K562 (cell line): ENCODE data around the gene CDR2L. TPM values are rescaled to one million over a fixed set of nuclear protein-coding genes. Genes with fewer than 3 reads are reported as not detected.
A peak's percentile ranks its signal among the peaks of the same experiment; 100 is the strongest.

Experiments
- ARID2 ChIP-seq: fragments of 450-650 bp; IDR thresholded peaks from 2 replicates; pipeline ENCODE4 v1.6.1; 2017; ENCODE audit warnings: antibody characterized with exemption, mild to moderate bottlenecking
- CC2D1A ChIP-seq: fragments of 450-650 bp; IDR thresholded peaks from 2 replicates; pipeline ENCODE4 v1.6.1; 2017; ENCODE audit warnings: mild to moderate bottlenecking
- COPS2 ChIP-seq: fragments of 450-650 bp; conservative IDR thresholded peaks from 2 replicates; pipeline ENCODE4 v1.6.1; 2016; ENCODE audit warnings: mild to moderate bottlenecking, moderate library complexity
- HDAC6 ChIP-seq: IDR thresholded peaks from 2 replicates; pipeline ENCODE4 v1.6.1; 2012; ENCODE audit warnings: low read depth, mild to moderate bottlenecking, control low read depth, inconsistent platforms, low read length, moderate library complexity
- KAT2B ChIP-seq: IDR thresholded peaks from one replicate; pipeline ENCODE4 v1.6.1; 2012; ENCODE audit warnings: low read depth, mild to moderate bottlenecking, control low read depth, inconsistent platforms, low read length, moderate library complexity
- KLF1 ChIP-seq: fragments of 450-650 bp; IDR thresholded peaks from 2 replicates; pipeline ENCODE4 v1.6.1; 2016; ENCODE audit warnings: missing genetic modification characterization, missing compliant biosample characterization
- L3MBTL2 ChIP-seq: fragments of 450-650 bp; IDR thresholded peaks from 2 replicates; pipeline ENCODE4 v1.6.1; 2016; ENCODE audit warnings: mild to moderate bottlenecking, moderate library complexity
- RBBP5 ChIP-seq: fragments of 200-600 bp; sonication (generic); IDR thresholded peaks from 2 replicates; pipeline ENCODE4 v1.6.1; 2012; ENCODE audit warnings: borderline replicate concordance, mild to moderate bottlenecking, low read length, control low read depth, inconsistent platforms; ENCODE audit not compliant: insufficient read depth, poor library complexity, severe bottlenecking
- TBP ChIP-seq: optimal IDR thresholded peaks from 2 replicates; pipeline ENCODE3; 2011; ENCODE audit warnings: low read depth, low read length, improper control_type of control experiment
- TCF3 ChIP-seq: sonication (generic); formaldehyde crosslinking; IDR thresholded peaks from 2 replicates; pipeline ENCODE4 v1.4.0; 2020; ENCODE audit warnings: mild to moderate bottlenecking, missing genetic modification reagents
- TCF7L2 ChIP-seq: fragments of 150-350 bp; IDR thresholded peaks from 2 replicates; pipeline ENCODE4 v1.6.1; 2016; ENCODE audit warnings: low read depth, mild to moderate bottlenecking, low read length, moderate library complexity
- ZNF696 ChIP-seq: fragments of 250-450 bp; sonication (Bioruptor Pico); conservative IDR thresholded peaks from 2 replicates; pipeline ENCODE4 v1.4.0; 2020; ENCODE audit warnings: mild to moderate bottlenecking, moderate library complexity
- polyA plus RNA-seq, 8 experiments: library from polyadenylated mRNA; depleted of rRNA in 4 of 8; stranded (reverse) in 5 of 8; unstranded in 3 of 8; fragments of >200 nt; fragmentation: Nextera tagmentation in 2 of 8; fragmentation: Illumina TruSeq in 1 of 8; extraction: Ambion mirVana in 2 of 8; extraction: Trizol in 1 of 8; gene quantifications; 2 replicates each; pipeline versions ENCODE4 v1.2.1 to v1.2.3, GENCODE V29; 2011 to 2014; ENCODE audit warnings: inconsistent platforms in 1 of 8, missing spikeins in 1 of 8
- total RNA-seq, 7 experiments: library from RNA; depleted of rRNA in 6 of 7; stranded (reverse); fragments of >200 nt in 6 of 7; fragmentation: Illumina TruSeq in 2 of 7; extraction: Trizol in 2 of 7; gene quantifications; 2 replicates each; pipeline versions ENCODE4 v1.2.1 to v1.2.3, GENCODE V29; 2011 to 2021; ENCODE audit warnings: low replicate concordance in 1 of 7
- TF ChIP-seq, protein P1 (sequence below): sonication (generic); formaldehyde crosslinking; IDR thresholded peaks from 2 replicates; pipeline ENCODE4 v1.9.0; 2022; ENCODE audit warnings: mild to moderate bottlenecking, missing genetic modification reagents
- TF ChIP-seq, protein P2 (sequence below): fragments of 250-450 bp; sonication (Bioruptor Pico); IDR thresholded peaks from 2 replicates; pipeline ENCODE4 v1.5.0; 2021
- TF ChIP-seq, protein P3 (sequence below): sonication (generic); formaldehyde crosslinking; IDR thresholded peaks from 2 replicates; pipeline ENCODE4 v1.8.1; 2023; ENCODE audit warnings: mild to moderate bottlenecking, missing genetic modification reagents
- TF ChIP-seq, protein P4 (sequence below): fragments of 250-450 bp; sonication (Bioruptor Pico); IDR thresholded peaks from 2 replicates; pipeline ENCODE4 v1.4.0; 2020

Gene CDR2L
- total and polyA plus RNA-seq, 9 of the 15 experiments (the other 6 are each of a cell fraction or from before 2014, with no cell fraction given): 2.7 to 16.0 (median 7.3) TPM

DNA sequence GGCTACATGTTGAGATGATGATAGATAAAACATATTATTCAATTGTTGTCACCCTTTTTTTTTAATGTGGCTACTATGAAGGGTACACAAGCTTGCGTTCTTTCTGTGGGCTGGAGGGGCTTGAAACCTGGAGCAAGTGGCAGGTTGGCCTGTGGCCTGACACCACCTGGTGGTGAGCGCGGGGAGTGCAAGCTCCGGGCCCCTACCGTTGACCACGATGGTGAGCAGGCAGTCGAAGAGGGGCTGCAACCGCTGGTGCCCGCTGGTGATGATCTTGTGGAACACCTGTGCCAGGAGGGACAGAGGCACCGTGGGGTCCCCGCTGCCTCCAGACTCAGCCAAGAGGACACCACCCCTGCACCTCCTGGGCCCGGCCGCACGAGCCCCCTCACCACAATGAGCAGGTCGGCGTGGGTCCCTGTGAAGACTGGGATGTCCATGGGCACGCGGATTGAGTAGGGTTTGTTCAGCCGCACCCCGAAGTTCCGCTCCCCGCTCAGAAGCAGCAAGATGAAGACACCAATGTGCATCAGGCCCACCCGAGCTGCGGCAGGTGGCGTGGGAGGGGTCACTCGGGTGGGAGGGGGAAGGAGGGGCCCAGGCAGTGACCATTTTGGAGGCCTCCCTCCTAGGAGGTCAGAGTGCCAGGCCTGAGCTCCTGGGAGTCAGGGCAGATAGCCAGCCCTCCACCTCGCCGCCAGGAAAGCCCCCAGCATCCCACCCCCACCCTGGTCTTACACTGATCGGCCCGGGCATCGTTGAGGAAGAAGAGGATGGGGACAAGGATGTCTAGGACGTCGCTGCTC, 29.3 kb upstream of the CDR2L start (continued):
- no peak for TF ChIP-seq HDAC6
- no peak for TF ChIP-seq TCF7L2
- TF ChIP-seq, protein P1, sequence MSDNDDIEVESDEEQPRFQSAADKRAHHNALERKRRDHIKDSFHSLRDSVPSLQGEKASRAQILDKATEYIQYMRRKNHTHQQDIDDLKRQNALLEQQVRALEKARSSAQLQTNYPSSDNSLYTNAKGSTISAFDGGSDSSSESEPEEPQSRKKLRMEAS: peak; percentile 41
- TF ChIP-seq, protein P2, sequence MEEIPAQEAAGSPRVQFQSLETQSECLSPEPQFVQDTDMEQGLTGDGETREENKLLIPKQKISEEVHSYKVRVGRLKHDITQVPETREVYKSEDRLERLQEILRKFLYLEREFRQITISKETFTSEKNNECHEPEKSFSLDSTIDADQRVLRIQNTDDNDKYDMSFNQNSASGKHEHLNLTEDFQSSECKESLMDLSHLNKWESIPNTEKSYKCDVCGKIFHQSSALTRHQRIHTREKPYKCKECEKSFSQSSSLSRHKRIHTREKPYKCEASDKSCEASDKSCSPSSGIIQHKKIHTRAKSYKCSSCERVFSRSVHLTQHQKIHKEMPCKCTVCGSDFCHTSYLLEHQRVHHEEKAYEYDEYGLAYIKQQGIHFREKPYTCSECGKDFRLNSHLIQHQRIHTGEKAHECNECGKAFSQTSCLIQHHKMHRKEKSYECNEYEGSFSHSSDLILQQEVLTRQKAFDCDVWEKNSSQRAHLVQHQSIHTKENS (CRISPR knock-in tag): no peak
- TF ChIP-seq TBP: peak; percentile 16
- TF ChIP-seq, protein P3, sequence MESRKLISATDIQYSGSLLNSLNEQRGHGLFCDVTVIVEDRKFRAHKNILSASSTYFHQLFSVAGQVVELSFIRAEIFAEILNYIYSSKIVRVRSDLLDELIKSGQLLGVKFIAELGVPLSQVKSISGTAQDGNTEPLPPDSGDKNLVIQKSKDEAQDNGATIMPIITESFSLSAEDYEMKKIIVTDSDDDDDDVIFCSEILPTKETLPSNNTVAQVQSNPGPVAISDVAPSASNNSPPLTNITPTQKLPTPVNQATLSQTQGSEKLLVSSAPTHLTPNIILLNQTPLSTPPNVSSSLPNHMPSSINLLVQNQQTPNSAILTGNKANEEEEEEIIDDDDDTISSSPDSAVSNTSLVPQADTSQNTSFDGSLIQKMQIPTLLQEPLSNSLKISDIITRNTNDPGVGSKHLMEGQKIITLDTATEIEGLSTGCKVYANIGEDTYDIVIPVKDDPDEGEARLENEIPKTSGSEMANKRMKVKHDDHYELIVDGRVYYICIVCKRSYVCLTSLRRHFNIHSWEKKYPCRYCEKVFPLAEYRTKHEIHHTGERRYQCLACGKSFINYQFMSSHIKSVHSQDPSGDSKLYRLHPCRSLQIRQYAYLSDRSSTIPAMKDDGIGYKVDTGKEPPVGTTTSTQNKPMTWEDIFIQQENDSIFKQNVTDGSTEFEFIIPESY (CRISPR knock-in tag): no peak
- no peak for TF ChIP-seq ZNF696 (CRISPR knock-in tag)
- TF ChIP-seq L3MBTL2: peak; percentile 63; the same call in 1 of the 2 replicates
- TF ChIP-seq CC2D1A: peak; percentile 76
- no peak for TF ChIP-seq RBBP5
- peak; percentile 92 for TF ChIP-seq ARID2
- TF ChIP-seq KAT2B: no peak
- no peak for TF ChIP-seq TCF3 (CRISPR knock-in tag)
- no peak for TF ChIP-seq COPS2
- TF ChIP-seq KLF1 (tag): no peak
- TF ChIP-seq, protein P4, sequence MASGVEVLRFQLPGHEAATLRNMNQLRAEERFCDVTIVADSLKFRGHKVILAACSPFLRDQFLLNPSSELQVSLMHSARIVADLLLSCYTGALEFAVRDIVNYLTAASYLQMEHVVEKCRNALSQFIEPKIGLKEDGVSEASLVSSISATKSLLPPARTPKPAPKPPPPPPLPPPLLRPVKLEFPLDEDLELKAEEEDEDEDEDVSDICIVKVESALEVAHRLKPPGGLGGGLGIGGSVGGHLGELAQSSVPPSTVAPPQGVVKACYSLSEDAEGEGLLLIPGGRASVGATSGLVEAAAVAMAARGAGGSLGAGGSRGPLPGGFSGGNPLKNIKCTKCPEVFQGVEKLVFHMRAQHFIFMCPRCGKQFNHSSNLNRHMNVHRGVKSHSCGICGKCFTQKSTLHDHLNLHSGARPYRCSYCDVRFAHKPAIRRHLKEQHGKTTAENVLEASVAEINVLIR: no peak
